ENCODE measurements around the gene HLA-DOA. TPM values are rescaled to one million over a fixed set of nuclear protein-coding genes. Genes with fewer than 3 reads are reported as not detected.
A peak's percentile ranks its signal among the peaks of the same experiment; 100 is the strongest.

The HLA-DOA gene
- total RNA-seq, 1 experiment from 2014 or later = 13.6 TPM

GRCh38 chr6:33057222-33058150 lies 48.1 kb upstream of the HLA-DOA start:
- H3K4me3 Mint-ChIP-seq = no peak overlapping the region
- DNase-seq (ENCODE audit: low spot score) (no peak), ATAC-seq (no peak)
- POLR2A ChIA-PET = no interaction called here
- no peaks in the 10 kb centered on the region; the same call in 1 of the 2 replicates for H3K27me3 Mint-ChIP-seq (ENCODE audit: low read depth)
- H3K4me1 Mint-ChIP-seq = peaks cover 9% of the 10 kb centered on the region
- no peak for TF ChIP-seq ZNF425 (CRISPR knock-in tag; conservative IDR thresholded peaks at IDR 0.05)
- TF ChIP-seq IRF2 (CRISPR knock-in tag; IDR thresholded peaks at IDR 0.05; ENCODE audit: borderline replicate concordance, low read depth) = no peak
- TF ChIP-seq, protein P1, sequence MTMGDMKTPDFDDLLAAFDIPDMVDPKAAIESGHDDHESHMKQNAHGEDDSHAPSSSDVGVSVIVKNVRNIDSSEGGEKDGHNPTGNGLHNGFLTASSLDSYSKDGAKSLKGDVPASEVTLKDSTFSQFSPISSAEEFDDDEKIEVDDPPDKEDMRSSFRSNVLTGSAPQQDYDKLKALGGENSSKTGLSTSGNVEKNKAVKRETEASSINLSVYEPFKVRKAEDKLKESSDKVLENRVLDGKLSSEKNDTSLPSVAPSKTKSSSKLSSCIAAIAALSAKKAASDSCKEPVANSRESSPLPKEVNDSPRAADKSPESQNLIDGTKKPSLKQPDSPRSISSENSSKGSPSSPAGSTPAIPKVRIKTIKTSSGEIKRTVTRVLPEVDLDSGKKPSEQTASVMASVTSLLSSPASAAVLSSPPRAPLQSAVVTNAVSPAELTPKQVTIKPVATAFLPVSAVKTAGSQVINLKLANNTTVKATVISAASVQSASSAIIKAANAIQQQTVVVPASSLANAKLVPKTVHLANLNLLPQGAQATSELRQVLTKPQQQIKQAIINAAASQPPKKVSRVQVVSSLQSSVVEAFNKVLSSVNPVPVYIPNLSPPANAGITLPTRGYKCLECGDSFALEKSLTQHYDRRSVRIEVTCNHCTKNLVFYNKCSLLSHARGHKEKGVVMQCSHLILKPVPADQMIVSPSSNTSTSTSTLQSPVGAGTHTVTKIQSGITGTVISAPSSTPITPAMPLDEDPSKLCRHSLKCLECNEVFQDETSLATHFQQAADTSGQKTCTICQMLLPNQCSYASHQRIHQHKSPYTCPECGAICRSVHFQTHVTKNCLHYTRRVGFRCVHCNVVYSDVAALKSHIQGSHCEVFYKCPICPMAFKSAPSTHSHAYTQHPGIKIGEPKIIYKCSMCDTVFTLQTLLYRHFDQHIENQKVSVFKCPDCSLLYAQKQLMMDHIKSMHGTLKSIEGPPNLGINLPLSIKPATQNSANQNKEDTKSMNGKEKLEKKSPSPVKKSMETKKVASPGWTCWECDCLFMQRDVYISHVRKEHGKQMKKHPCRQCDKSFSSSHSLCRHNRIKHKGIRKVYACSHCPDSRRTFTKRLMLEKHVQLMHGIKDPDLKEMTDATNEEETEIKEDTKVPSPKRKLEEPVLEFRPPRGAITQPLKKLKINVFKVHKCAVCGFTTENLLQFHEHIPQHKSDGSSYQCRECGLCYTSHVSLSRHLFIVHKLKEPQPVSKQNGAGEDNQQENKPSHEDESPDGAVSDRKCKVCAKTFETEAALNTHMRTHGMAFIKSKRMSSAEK (CRISPR knock-in tag; IDR thresholded peaks at IDR 0.05; ENCODE audit: borderline replicate concordance) = no peak
- TF ChIP-seq, protein P2, sequence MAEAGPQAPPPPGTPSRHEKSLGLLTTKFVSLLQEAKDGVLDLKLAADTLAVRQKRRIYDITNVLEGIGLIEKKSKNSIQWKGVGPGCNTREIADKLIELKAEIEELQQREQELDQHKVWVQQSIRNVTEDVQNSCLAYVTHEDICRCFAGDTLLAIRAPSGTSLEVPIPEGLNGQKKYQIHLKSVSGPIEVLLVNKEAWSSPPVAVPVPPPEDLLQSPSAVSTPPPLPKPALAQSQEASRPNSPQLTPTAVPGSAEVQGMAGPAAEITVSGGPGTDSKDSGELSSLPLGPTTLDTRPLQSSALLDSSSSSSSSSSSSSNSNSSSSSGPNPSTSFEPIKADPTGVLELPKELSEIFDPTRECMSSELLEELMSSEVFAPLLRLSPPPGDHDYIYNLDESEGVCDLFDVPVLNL (CRISPR knock-in tag; IDR thresholded peaks at IDR 0.05; ENCODE audit: borderline replicate concordance, low read depth) = no peak
- no peak for TF ChIP-seq ETV6 (CRISPR knock-in tag; IDR thresholded peaks at IDR 0.05)
- no peak for TF ChIP-seq FOXK1 (CRISPR knock-in tag; IDR thresholded peaks at IDR 0.05)
- no peak for TF ChIP-seq GABPB1 (CRISPR knock-in tag; IDR thresholded peaks at IDR 0.05)
- no peak for TF ChIP-seq HMGA2 (CRISPR knock-in tag; IDR thresholded peaks at IDR 0.05)
- H3K27ac Mint-ChIP-seq = no peak overlapping the region
- peaks cover 27% of the 10 kb centered on the region for H3K9me3 Mint-ChIP-seq
- H3K36me3 Mint-ChIP-seq = peaks cover 23% of the 10 kb centered on the region
- CTCF ChIA-PET = interaction anchor here (1.0 kb wide), 1 partner anchor 23 kb away, joined by 4 read pairs; no protein-coding TSS in a partner anchor

GRCh38 chr6:33053230-33053629 lies 43.8 kb upstream of the HLA-DOA start:
- ATAC-seq (no peak), DNase-seq (ENCODE audit: low spot score) (no peak)
- H3K27me3 Mint-ChIP-seq (ENCODE audit: low read depth) = no peaks in the 10 kb centered on the region; the same call in 1 of the 2 replicates
- H3K4me1 Mint-ChIP-seq = peaks cover 38% of the 10 kb centered on the region
- H3K9me3 Mint-ChIP-seq = peaks cover 29% of the 10 kb centered on the region
- H3K4me3 Mint-ChIP-seq = no peak overlapping the region
- no peak overlapping the region for H3K27ac Mint-ChIP-seq
- H3K36me3 Mint-ChIP-seq = peaks cover 19% of the 10 kb centered on the region
- ChIA-PET POLR2A (no interaction called here), CTCF (interaction anchor here (0.8 to 1.0 kb wide), 2 partner anchors 27 to 96 kb away, joined by 3 read pairs; no protein-coding TSS in a partner anchor)
- no peak for TF ChIP-seq TEAD1 (CRISPR knock-in tag; IDR thresholded peaks at IDR 0.05)
- no peak for TF ChIP-seq EMX1 (CRISPR knock-in tag; IDR thresholded peaks at IDR 0.05)
- TF ChIP-seq ZNF317 (CRISPR knock-in tag; IDR thresholded peaks at IDR 0.05; ENCODE audit: borderline replicate concordance, low read depth) = no peak
- no peak for TF ChIP-seq SP1 (CRISPR knock-in tag; conservative IDR thresholded peaks at IDR 0.05)

DNA sequence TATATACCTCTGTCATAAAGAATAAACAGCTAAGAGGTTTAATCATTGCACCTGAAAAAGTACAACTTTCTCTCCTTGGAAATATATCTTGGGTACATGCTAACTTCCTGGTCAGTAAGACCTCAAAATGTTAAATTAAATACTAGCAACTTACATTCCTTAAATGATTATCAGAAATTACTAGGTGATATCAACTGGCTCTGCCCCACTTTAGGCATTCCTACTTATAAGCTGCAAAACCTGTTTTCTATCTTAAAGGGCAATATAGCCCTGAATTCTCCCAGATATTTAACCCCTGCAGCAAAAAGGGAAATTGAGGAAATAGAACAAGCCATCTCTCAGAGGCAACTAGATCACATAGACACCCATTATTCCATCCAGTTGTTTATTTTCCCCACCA lies 43.2 kb upstream of the HLA-DOA start:
- peaks cover 29% of the 10 kb centered on the region for H3K9me3 Mint-ChIP-seq
- H3K27me3 Mint-ChIP-seq (ENCODE audit: low read depth) = no peaks in the 10 kb centered on the region
- peaks cover 38% of the 10 kb centered on the region for H3K4me1 Mint-ChIP-seq
- peaks cover 19% of the 10 kb centered on the region for H3K36me3 Mint-ChIP-seq
- POLR2A ChIA-PET = no interaction called here
- no peak overlapping the region for H3K4me3 Mint-ChIP-seq
- ATAC-seq (no peak), DNase-seq (ENCODE audit: low spot score) (no peak)
- peak overlapping the region; percentile 18; the same call in 1 of the 2 replicates for H3K27ac Mint-ChIP-seq
- CTCF ChIA-PET = interaction anchor here (0.7 to 1.0 kb wide), 4 partner anchors 22 to 97 kb away, joined by 3 read pairs; no protein-coding TSS in a partner anchor
- TF ChIP-seq ZNF219 (CRISPR knock-in tag; IDR thresholded peaks at IDR 0.05; ENCODE audit: borderline replicate concordance) = no peak
- no peak for TF ChIP-seq NFE2L1 (CRISPR knock-in tag; IDR thresholded peaks at IDR 0.05)
- no peak for TF ChIP-seq ATF6 (CRISPR knock-in tag; IDR thresholded peaks at IDR 0.05)
- TF ChIP-seq AFF4 (CRISPR knock-in tag; IDR thresholded peaks at IDR 0.05; ENCODE audit: borderline replicate concordance) = no peak

Data from WTC11 (cell line).